SKM-1 (cell line): ENCODE measurements around the gene TMEM170A.
"Not testable (repeated sequence)": the region's sequence is repeated elsewhere in the genome, so short reads cannot be mapped to it uniquely, and the experiment has no call there.

Experiments
- DNase-seq: peaks from one replicate; lab custom pipeline; 2025; ENCODE audit not compliant: unreplicated experiment; lab: John Stamatoyannopoulos, UW

Gene TMEM170A

DNA sequence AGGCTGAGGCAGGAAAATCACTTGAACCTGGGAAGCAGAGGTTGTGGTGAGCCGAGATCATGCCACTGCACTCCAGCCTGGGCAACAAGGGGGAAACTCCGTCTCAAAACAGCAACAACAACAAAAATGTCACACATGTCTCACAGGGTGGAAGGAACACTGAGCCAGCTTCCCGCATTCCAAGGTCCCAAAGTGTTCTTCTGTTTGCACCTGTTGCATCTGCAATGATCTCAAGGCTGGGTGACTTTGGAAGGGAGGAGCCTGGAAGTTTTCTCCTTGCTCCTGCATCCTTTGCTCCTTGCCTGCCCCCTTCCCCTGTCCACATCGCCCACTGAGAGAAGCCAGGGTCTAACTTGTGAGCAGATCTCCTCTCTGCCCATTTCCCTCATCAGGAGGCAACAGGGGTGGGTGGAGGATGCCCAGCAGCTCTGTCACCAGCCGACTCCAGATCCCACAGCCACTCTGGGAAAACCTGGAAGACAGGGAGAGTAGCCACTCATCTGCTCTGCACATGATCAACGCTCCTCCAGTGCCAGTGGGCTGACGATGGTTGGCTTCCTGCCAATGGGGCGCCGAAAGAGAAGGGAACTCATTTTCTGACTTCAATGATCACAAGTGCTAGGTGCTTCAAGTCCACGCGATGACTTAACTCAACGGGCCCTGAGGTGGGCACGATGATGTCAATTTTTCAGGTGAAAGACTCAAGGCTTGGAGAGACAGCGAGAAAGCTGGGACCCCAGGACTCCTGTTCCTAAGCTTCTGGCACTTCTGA lies 18.1 kb upstream of the TMEM170A start:
- no peak for DNase-seq

DNA sequence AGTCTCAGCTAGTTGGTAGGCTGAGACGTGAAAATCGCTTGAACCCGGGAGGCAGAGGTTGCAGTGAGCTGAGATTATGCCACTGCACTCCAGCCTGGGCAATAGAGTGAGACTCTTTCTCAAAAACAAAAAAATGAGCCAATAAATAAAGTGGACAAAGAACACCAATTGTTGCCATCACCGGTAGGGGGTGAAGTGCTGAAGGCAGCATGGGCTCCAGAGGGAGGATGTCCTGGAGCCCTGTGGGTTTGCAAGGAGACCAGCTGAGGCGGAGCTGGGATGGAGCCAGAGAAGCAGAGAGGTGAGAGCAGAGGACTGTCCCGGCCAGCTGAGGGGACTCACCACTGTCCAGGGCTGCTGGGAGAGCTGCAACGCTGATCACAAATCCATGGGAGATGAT lies 17.0 kb upstream of the TMEM170A start:
- DNase-seq = no peak

- DNase-seq = no peak
Observed at GRCh38 chr16:75479421-75479990, 15.0 kb upstream of the TMEM170A start.

GRCh38 chr16:75478480-75479345 lies 14.2 kb upstream of the TMEM170A start:
- no peak for DNase-seq

DNA sequence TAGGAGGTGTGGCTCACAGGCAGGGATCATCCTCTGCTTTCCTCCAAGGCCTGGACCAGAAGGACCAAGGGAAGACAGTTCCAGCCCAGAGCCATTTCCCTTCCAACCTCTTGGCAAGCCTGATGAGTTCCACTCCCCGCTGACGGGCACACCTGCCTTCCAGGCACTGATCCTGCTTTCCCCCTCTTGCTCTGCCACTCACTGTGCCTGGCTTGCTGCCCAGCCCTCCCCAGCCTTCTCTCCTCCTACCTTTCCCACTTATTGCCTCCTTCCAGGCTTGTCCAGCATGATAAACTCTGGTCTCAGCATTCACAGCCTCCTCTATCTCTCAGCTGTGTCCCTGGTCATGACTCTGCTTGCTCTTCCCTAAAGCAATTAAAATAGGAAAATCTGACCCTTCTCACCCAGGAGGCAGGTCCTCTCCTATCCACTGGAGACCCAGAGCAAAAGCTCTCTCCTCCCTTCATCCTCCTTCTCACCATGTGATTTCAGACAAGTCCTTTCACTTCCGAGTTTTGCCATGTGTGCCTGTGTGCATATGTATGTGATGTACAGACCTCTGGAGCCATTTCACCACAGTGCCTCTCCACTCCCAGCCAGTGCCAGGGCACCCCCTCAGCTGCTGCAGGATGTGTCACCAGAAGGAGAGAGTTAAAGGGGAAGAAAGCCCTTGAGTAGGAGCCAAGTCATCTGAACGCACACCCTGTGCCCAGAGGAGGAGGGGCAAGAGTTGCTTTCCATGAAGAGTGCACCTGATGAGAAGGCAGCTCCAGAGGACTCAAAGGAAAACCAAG lies 13.4 kb upstream of the TMEM170A start:
- no peak for DNase-seq

- no peak for DNase-seq
Observed at GRCh38 chr16:75476817-75477216, 12.3 kb upstream of the TMEM170A start.

DNA sequence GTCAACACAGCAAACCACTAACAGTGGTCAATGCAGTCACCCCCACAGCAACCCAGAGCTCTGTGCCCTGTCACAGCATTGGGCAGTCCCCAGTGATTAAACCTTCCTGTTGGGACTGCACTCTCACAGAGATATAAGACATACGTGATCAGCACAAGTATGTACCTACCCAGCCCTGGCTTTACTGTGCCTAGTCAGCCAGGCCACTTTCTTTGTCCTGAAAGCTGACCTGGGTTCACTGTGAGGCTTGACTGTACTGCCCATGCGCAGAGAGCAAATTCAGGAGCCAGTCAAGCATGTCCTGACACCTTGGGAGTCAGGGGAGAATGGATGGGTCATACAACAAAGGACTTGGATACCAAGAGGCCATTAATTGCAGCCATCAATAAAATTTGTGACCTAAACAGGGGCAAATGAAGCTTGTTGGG lies 10.9 kb upstream of the TMEM170A start:
- no peak for DNase-seq

DNA sequence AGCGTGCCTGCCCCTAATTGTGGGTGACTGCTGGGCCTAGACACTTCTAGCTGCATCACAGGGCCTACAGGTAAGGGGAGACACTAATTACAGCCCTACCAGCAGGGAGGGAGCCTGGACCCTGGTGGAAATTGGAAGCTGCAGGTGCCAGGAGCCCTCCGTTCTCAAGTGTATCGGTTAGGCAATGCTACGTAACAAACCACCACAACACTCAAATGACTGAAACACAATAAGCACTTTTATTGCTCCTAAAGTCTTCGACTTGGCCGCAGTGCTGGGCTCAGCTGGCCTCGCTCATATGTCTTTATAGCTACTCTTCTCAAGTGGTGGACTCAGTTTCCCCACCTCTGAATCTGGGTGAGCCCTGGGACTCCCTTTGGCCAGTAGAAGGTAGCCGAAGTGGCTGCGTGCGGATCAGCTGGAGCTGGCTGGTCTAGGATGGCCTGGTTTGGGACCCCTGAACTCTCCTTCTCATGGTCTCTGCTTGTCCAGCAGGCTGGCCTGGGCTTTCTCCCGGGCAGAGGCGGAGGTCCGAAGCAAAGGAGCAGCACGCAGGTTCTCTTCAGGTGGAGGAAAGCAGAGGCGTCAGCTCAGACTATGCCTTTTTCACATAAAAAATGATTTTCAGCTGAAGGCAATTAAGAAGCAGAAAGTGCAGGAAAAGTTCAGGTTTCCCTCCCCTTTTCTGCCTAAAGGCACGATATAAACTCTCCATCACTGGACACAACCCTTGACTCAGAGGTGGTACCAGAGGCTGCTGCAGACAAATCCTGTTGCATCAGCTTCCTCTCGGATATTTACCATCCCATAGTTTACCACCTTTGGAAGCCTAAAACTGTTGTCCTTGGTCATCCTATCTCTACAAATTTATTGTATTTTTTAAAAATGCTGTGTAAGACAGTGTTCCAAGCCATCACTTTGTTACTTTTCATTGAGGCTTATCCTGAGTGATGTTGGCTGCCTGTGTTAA lies 8.7 kb upstream of the TMEM170A start:
- no peak for DNase-seq

DNA sequence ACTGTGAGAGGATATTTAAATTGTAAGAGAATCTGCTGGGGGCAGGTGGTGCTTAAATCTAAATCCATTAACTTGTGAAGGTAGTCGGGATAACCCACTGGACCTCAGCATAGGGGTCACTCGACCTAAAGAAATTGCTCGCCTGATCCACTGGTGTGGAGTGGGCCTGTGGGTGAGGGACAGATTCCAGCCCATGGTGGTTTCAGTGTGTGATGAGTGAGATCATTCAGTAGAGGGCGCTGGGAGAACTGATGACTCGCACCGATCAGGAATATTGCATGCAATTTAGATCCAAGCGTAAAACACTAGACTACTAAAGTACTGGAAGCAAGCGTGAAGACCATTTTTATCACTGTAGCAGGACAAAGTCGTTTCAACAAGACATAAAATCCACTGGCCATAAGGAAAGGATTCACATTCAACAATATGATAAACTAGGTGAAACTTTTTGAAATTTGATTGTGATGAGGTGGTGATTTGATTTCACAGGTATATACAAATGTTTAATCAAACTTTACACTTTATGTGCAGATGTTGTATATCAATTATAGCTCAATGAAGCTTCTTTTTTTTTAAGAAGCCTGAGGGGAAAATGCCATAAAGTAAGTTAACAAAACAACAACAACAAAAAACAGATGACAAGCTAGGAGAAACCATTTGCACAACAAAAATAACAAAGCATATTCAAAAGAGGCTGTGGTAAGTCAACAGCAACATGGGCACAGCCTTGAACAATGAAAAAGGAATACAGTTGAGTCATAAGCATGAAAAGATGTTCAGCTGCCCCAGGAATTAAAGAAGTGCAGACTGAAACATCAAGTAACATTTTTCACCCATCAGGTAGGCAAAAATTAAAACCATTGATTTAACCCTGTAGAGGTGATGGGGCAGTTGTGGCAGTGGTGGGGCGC lies 7.5 kb upstream of the TMEM170A start:
- DNase-seq = no peak

DNA sequence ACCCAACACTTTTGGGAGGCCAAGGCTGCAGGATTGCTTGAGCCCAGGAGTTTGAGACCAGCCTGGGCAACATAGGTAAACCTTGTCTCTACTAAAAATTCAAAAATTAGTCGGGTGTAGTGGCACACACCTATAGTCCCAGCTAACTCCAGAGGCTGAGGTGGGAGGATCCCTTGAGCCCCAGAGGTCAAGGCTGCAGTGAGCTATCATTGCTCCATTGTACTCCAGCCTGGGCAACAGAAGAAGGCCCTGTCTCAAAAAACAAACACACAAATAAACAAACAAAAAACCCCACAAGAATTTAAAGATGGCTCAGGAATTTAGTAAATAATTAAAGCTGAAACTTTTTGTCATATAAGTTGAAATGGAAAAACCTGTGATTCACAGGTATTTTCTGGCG lies 2.3 kb upstream of the TMEM170A start:
- no peak for DNase-seq

DNA sequence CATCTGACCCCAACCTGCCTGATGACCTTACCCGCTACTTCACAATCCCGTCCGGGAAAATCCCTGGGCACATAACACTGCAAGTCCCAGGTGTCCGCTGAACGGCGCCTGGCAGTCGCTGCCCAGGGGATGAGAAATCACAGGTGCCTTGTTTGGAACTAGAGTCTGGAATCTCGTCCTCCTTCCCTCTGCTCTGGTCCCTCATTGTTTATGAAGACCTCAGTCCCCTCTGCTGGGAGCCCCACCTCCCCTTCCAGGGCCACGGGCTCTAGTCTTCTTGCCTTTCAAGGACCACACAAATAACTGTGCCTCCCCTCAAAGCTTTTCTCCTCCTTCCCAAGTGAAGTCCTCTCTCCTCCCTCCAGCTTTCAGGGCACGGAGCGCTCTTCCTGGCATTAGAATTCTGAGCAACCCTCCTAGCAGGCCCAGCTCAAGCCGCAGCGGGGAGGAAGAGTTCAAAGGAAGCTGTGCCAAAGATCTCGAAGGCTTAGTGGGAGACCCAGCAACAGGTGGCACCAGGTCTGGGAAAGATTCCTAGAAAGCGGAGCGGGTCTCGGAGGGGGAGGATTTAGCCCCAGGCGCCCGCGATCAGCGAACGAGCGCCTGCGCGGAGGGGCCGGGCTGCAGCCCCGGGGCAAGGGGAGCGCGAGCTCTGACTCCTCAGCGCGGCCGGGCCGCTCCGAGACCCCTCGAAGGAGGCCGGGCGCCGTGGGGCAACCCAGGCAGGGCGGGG lies 934 bp downstream of the TMEM170A start:
- DNase-seq = not testable (repeated sequence)

- no peak for DNase-seq
Observed at GRCh38 chr16:75462806-75463205, 1.7 kb downstream of the TMEM170A start.

- no peak for DNase-seq
Observed at GRCh38 chr16:75461575-75461974, 2.9 kb downstream of the TMEM170A start.

GRCh38 chr16:75460446-75460845 lies 4.0 kb downstream of the TMEM170A start:
- no peak for DNase-seq

- DNase-seq = no peak
Observed at GRCh38 chr16:75459691-75460090, 4.8 kb downstream of the TMEM170A start.

DNA sequence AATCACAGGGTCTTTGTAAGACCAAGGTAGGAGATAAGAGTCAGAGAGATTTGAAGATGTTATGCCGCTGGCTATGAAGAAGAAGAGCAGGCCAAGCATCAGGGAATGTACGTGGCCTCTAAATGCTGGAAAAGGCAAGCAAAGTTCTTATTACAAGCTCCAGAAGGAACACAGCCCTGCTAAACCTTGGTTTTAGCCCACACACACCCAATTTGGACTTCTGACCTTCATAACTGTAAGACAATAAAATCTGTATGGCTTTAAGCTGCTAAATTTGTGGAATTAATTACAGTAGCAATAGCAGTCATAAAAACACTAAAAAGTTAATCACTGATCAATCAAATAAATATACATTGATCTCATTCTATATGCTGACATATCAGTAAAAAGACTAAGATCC lies 6.0 kb downstream of the TMEM170A start:
- no peak for DNase-seq

GRCh38 chr16:75458029-75458428 lies 6.5 kb downstream of the TMEM170A start:
- DNase-seq = no peak

- no peak for DNase-seq
Observed at GRCh38 chr16:75457485-75458021, 6.9 kb downstream of the TMEM170A start.
